Ramos (cell line): Measurements from ENCODE around the gene RAPGEF1.

Source experiments
- in situ Hi-C: fragments of 300-500 bp; cut with MboI; formaldehyde crosslinking; loops from one replicate; pipeline ENCODE4 v1.14.3; 2022; ENCODE audit warnings: low sequenced_read_pairs; ENCODE audit not compliant: unreplicated experiment

Gene RAPGEF1

DNA sequence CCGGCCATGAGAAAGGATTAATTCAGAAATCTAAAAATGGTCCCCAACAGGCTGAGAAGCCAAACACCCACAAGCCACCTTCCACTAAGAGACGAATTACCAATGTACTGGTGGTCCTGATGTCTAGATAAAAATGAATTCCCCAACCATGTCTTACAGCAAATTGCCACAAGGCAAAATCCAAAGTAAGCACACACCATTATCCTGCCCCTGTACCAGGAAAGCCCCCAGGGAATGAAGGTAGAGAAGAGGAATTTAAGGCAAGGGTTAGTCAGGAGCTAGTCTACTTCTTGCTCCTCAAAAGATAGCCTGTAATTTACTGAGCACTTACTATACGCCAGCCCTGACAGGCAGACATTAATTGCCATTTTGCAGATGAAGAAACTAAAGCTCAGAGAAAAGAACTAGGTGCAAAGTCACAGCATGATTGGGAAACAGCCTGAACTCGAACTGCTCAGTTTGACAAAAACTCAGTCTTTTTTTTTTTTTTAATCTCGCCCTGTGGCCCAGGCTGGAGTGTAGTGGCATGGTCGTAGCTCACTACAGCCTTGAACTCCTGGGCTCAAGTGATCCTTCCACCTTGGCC lies 64.3 kb downstream of the RAPGEF1 start:
- in situ Hi-C loops = no loop called here

DNA sequence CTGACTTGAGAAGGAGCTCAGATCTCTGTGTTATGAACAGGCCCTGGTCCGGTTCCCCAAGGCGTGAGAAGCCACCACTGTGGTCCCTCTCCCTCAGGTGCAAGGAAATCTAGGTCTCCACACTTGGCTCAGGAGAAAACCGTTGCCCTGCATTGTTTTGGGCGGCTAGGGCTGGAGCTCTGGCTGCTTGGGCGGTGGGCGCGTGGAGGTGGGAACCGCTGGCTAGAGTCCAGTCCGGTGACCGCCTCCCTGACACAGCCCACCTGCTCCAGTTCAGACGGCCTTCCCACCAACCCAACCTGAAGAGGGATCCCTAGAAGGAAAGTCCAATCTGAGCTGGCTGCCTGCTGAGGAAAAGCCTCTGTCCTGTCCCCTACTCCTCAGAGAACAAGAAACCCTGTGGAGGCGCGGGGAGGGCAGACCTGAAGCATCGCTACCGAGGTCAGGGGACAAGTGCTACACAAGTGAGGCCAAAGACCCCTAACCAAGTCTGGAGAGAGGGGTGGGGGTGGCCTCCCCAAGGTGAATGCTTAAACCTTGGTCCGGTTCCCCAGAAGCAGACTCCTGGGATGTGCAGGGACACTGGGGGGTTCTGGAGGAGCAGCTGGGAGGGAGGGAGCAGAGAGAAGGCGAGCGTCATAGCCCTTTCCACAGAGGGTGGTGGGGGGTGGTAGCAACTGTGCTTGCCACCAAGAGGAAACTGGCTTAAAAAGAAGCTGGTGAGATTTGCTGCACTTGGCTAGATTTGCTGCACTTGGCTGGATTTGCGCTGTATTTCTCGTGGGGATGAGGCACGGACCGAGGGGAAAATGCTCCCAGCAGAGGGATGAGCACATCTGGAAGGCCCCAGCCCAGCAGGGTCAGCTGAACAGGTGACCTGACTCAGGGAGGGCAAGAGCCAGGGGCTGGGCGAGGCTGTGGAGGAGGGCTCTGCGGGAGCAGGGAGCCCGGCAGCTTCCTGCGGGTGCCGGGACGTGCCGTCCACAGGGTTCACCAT lies 65.2 kb downstream of the RAPGEF1 start:
- in situ Hi-C loops = loop anchor here (25.0 kb wide), 1 partner anchor 713 kb away; no protein-coding TSS in a partner anchor

DNA sequence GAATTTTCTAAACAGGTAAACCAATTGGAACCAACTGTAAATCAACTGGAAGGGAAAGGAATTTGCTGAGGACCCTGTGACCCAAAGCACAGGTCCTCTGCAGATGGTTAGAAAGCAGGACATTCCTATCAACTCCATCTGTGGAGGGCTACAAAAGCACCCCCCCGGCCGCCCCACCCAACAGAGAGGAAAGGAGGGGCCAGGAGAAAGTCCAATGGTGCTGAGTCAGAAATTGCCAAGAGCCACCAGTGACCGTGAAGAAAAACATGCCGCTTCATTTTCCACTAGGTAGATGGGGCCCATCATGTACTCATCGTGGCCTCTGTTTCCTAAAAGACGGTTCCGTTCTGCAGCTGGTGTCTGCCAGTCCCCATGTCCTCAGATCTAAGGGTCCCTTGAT lies 66.3 kb downstream of the RAPGEF1 start:
- in situ Hi-C loops = loop anchor here (25.0 kb wide), 1 partner anchor 714 kb away; no protein-coding TSS in a partner anchor

DNA sequence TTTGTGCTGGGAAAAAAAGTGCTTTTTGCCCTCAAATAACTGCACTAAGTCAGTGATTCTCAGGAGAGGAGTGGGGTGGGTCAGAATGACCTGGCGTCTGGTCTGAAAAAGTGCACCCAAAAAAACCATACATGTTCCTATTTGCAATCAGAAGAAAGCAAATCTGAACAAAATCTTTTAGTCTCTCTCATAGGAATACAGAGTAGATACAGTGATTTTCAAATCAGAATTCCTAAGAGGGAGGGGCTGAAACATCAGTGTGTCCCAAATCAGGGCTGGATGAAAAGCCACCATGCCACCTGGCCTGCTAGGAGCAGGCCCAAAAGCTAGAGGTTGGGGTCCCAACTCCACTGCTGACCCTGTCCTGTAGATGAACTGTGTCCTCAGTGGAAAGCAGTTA lies 66.8 kb downstream of the RAPGEF1 start:
- in situ Hi-C loops = loop anchor here (25.0 kb wide), 1 partner anchor 714 kb away; no protein-coding TSS in a partner anchor

DNA sequence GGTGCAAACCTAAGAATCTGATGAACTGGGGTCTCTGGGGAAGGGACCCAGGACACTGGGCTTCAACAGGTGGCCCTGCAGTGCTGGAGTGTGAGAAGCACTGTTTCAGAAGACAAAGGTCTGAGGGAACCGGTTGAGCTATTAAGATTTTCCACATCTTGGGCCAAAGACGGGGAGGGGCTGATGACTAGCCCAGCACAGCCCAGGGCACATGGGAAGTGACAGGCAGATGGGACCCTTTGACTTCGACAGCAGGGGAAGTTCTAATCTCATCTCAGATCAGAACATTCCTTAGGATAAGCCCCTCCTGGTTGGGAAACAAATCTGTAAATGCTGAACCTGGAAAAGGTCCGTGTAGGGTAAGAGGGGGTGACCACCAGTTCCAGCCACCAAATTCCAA lies 67.4 kb downstream of the RAPGEF1 start:
- in situ Hi-C loops = loop anchor here (25.0 kb wide), 1 partner anchor 715 kb away; no protein-coding TSS in a partner anchor

DNA sequence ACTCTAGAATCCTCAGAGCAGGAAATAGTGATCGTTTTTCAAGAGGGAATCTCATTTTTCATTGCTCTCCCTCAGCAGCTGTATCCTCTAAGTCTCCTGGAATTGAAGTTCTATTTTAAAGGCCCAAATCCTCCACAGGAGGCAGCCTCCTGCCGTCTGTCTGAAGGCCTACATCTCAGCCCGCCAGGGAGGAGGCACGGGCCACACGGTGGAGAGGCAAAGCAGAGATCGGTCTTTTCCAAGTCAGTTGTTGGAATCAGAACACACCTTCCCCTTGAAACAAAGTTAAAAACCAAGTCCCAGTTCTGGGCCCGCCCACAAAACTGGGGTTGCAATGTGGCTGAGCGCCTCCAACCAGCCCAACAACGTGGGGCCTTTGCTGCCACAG lies 68.7 kb downstream of the RAPGEF1 start:
- in situ Hi-C loops = loop anchor here (25.0 kb wide), 1 partner anchor 716 kb away; no protein-coding TSS in a partner anchor

- in situ Hi-C loops = loop anchor here (25.0 kb wide), 1 partner anchor 717 kb away; no protein-coding TSS in a partner anchor
These were observed 69.4 kb downstream of the RAPGEF1 start for GRCh38 chr9:131670247-131671132.

DNA sequence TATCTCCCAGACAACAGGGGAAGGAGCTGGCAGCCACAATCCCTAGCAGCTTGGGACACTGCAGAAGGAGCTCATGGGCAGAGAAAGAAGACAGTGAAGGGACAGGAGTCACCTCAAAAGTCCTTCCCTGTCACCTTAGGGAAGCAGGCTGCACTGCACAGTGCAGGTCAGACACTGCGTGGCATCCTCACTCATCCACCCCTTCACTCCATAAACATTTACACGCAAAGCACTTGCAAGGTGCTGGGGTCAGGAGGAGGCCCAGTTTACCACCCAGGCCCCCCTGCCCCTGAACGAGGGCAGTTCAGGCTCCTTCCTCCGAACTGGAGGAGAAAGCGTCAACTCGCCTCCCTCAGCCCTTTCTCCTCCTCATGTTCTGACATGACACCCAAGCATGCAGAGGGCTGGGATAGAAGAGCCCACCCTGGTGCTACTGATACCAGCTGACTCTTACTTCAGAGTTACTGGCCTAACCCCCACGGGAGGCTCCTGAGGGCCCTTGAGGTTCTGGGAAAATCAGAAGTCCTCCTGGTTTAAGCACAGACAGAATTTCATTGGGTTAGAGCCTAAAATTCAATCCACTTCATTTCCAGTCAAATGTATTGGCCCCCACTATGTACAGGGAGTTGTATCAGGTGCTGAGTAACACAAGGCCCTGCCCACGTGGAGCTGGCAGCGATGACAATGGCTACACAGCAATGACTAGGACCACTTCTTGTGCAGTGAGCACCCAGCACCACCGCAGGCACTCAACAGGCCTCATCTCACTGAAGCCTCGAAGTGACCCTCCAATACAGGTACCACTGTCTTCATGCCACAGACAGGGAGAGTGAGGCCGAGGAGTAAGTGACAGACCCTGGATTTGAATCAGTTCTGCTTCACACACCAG lies 70.4 kb downstream of the RAPGEF1 start:
- in situ Hi-C loops = loop anchor here (25.0 kb wide), 1 partner anchor 718 kb away; no protein-coding TSS in a partner anchor

DNA sequence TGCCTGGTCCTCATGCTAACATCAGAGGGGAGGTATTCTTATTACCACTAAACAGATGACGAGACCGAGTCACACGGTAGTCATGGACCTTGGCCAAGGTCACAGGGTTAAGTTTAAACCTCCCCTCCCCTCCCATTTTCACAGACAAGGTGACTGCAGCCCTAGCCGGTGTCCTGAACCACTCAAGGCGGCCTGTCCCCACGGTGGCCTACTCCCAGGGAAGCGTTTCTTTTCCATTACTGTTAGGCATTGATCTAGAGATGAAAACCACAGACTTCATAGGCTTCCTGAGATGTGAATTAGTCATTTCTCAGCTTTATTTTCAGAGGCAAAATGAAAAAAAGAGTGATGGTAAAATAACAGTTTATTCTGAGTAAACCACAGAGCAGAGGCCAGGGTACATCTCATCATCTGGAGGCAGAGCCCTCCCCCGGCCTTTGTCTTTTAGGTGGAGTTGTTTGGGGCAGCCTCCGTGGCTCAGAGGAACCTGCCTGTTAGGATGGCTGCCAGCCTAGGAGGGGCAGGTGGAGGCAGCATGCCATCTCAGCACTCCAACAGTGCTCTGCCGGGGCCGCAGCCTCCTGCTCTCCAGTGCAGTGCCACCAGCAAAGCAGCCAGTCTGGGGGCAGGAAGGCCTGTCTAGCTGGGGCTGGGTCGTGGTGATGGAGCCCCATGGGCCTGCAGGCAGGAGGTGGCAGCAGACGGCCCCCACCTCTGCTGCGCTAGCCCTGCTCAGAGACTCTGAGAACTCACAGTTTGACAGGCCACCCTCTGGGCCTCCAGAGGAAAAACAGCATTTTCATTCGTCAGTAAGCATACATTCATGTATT lies 71.2 kb downstream of the RAPGEF1 start:
- in situ Hi-C loops = loop anchor here (25.0 kb wide), 1 partner anchor 719 kb away; no protein-coding TSS in a partner anchor

GRCh38 chr9:131668057-131668438 lies 71.8 kb downstream of the RAPGEF1 start:
- in situ Hi-C loops = loop anchor here (25.0 kb wide), 1 partner anchor 719 kb away; no protein-coding TSS in a partner anchor

DNA sequence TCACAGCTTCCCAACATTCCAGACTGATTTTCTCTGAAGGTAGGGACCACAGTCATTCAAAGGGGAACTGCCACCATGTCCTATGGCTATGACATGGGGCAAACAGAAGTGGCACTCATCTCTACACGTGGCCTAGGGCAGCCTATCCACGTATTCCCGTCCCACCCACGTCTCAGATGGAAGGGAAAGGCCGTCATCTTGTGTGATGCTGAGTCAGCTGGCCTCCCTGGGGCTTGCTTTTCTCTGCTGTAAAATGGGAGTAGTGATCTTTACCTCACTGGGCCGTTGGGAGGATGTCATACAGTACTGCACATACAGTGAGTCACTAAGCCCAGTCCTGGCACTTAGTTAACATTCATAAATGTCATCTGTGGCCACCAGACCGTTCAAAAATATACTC lies 72.3 kb downstream of the RAPGEF1 start:
- in situ Hi-C loops = loop anchor here (25.0 kb wide), 1 partner anchor 720 kb away; no protein-coding TSS in a partner anchor

DNA sequence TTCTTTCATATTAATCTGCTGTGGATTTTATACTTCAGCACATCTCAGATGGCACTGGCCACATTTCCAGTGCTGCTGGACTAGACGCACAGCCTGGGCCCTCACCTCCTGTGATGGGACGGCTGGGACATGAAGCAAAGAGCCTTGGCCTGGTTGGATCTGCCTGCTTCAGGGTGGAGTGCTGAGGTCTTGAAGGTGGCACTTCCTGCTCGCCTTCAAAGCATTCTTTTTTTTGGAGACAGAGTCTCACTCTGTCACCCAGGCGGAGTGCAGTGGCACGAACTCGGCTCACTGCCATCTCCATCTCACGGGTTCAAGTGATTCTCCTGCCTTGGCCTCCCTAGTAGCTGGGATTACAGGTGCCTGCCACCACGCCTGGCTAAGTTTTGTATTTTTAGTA lies 73.1 kb downstream of the RAPGEF1 start:
- in situ Hi-C loops = loop anchor here (25.0 kb wide), 1 partner anchor 721 kb away; no protein-coding TSS in a partner anchor

GRCh38 chr9:131666029-131666428 lies 73.8 kb downstream of the RAPGEF1 start:
- in situ Hi-C loops = loop anchor here (25.0 kb wide), 1 partner anchor 721 kb away; no protein-coding TSS in a partner anchor

DNA sequence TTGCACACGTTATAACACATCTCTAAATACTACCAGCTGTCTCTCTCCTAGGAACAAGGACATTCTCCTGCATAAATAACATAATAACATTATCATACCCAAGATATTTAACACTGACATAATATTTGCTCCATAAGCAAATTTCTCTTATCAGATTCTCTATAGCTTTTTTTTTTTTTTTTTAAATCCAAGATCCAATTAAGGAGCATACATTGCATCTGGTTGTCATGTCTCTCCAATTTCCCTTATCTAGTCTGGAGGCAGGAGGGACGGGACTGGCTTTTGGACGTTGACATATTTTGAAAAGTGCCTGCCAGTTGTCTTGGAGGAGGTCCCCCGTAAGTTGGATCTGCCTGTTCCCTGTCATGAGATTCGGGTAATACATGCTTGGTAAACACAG lies 76.6 kb downstream of the RAPGEF1 start:
- in situ Hi-C loops = loop anchor here (25.0 kb wide), 1 partner anchor 724 kb away; no protein-coding TSS in a partner anchor

DNA sequence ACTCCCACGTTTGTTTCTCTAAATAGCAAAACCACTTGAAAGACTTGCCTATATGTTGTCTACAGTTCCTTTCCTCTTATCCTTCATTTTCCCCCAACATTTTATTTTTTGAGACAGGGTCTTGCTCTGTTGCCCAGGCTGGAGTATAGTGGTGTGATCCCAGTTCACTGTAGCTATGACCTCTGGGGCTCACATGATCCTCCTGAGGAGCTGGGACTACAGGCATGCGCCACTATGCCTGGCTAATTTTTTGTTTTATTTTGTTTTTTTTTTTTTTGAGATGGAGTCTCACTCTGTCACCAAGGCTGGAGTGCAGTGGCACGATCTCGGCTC lies 77.6 kb downstream of the RAPGEF1 start:
- in situ Hi-C loops = loop anchor here (25.0 kb wide), 1 partner anchor 725 kb away; no protein-coding TSS in a partner anchor

DNA sequence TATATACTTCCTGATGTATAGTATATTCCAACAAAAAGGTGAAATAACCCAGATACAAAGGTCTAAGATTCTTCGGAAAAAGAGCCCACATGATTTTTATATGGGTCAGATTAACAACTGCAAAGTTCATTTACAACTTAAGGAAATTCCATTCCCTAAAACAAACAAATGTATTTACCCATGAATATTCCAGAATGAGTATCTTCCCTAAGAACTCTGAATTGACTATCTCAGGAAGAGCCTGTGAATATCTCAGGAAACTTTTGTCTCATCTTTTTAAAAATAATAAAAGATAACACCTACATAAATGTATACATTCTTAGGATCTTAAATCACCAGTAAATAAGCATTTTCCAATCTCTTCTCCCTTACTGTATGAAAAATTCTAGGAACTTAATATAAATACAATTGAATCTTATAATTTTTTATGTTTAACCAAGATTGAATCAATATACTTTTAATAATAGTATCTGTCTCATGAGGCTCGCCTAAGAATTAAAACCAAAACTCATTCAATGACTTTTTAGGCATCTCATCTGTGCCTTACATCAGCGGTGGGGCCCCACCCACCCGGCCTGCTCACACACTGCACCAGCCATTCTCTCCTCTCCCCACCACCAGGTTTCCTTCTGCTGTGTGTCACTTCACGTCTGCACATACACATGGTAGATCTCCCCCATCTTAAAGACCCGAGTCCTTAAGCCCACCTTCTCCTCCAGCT lies 78.1 kb downstream of the RAPGEF1 start:
- in situ Hi-C loops = loop anchor here (25.0 kb wide), 1 partner anchor 726 kb away; no protein-coding TSS in a partner anchor
